MCF 10A (cell line): ENCODE data around the gene SLC38A2. TPM values are rescaled to one million over a fixed set of nuclear protein-coding genes. Genes with fewer than 3 reads are reported as not detected.

ENCODE experiments used
- BruUV-seq: library from RNA; stranded (reverse); fragments of 400-500 nt; replicated peaks from 2 replicates; lab custom pipeline; 2021; lab: Mats Ljungman, UMichigan
- CTCF ChIA-PET: fragments of 300-600 bp; sonication (Branson Sonifier 250); formaldehyde crosslinking; extraction: SDS; loops from one replicate; lab custom pipeline; 2021; ENCODE audit warnings: antibody characterized with exemption, inconsistent platforms; lab: Yijun Ruan, JAX
- POLR2A ChIA-PET: fragments of 300-600, 350-650 bp; sonication (Branson Sonifier 250); formaldehyde crosslinking; extraction: SDS; loops from one replicate; lab custom pipeline; 2020; ENCODE audit warnings: antibody characterized with exemption, inconsistent platforms; lab: Yijun Ruan, JAX
- DNase-seq: peaks from one replicate; pipeline ENCODE4 v3.0.0-alpha.2; 2018; ENCODE audit not compliant: unreplicated experiment
- H3K27ac Mint-ChIP-seq: one replicate; pipeline ENCODE4 v1.8.0; 2022; ENCODE audit warnings: mild to moderate bottlenecking, low read depth, mixed read lengths; ENCODE audit not compliant: unreplicated experiment
- H3K27me3 Mint-ChIP-seq: one replicate; pipeline ENCODE4 v1.8.0; 2022; ENCODE audit warnings: mixed read lengths; ENCODE audit not compliant: insufficient read depth, unreplicated experiment
- H3K36me3 Mint-ChIP-seq: one replicate; pipeline ENCODE4 v1.8.0; 2022; ENCODE audit warnings: mild to moderate bottlenecking, moderate library complexity, mixed read lengths; ENCODE audit not compliant: insufficient read depth, unreplicated experiment
- H3K4me1 Mint-ChIP-seq: one replicate; pipeline ENCODE4 v1.8.0; 2022; ENCODE audit warnings: mixed read lengths; ENCODE audit not compliant: insufficient read depth, unreplicated experiment
- H3K4me3 Mint-ChIP-seq: one replicate; pipeline ENCODE4 v1.8.0; 2022; ENCODE audit warnings: mild to moderate bottlenecking, moderate library complexity, mixed read lengths; ENCODE audit not compliant: unreplicated experiment
- H3K9me3 Mint-ChIP-seq: one replicate; pipeline ENCODE4 v1.8.0; 2022; ENCODE audit warnings: mixed read lengths; ENCODE audit not compliant: unreplicated experiment
- CTCF ChIP-seq: fragments of 200-600 bp; IDR thresholded peaks from one replicate; pipeline ENCODE4 v1.8.0; 2022; ENCODE audit warnings: antibody characterized with exemption, mild to moderate bottlenecking; ENCODE audit not compliant: unreplicated experiment
- intact Hi-C: fragments of 100-400 bp; cut with micrococcal nuclease; formaldehyde crosslinking; loops from 2 replicates; pipeline ENCODE4 v1.14.1; 2022
- total RNA-seq: library from RNA; stranded (reverse); gene quantifications from 2 replicates; pipeline ENCODE4 v1.2.3, GENCODE V29; 2022

Gene SLC38A2
- total RNA-seq, 1 experiment from 2014 or later = 1,070 TPM

GRCh38 chr12:46358791-46359666 is 13.5 kb downstream of the SLC38A2 start:
- Mint-ChIP-seq H3K27me3 (no peaks in the 10 kb centered on the region), H3K4me1 (peaks cover 29% of the 10 kb centered on the region), H3K4me3 (no peak overlapping the region), H3K9me3 (no peaks in the 10 kb centered on the region), H3K27ac (no peak overlapping the region), H3K36me3 (peaks cover 82% of the 10 kb centered on the region)
- POLR2A ChIA-PET = interaction anchor here (0.5 to 5.3 kb wide), 21 partner anchors 10 to 666 kb away, joined by 3 to 129 read pairs (median 5); partner anchors contain the start of gene SLC38A1
- CTCF ChIA-PET = interaction anchor here (0.6 to 1.1 kb wide), 6 partner anchors 12 to 1124 kb away, joined by 3 to 5 read pairs (median 3); no protein-coding TSS in a partner anchor
- intact Hi-C loops = loop anchor here (5.0 kb wide), 1 partner anchor 207 kb away; no protein-coding TSS in a partner anchor
- TF ChIP-seq CTCF = no peak
- DNase-seq = no peak
- TSS peak; percentile 7 for BruUV-seq

GRCh38 chr12:46358325-46358700 is 14.3 kb downstream of the SLC38A2 start:
- no peaks in the 10 kb centered on the region for H3K9me3 Mint-ChIP-seq
- intact Hi-C loops = loop anchor here (5.0 kb wide), 1 partner anchor 206 kb away; no protein-coding TSS in a partner anchor
- CTCF ChIA-PET = interaction anchor here (0.6 to 0.7 kb wide), 4 partner anchors 134 to 1123 kb away, joined by 3 to 5 read pairs (median 3); no protein-coding TSS in a partner anchor
- TF ChIP-seq CTCF = no peak
- H3K4me3 Mint-ChIP-seq = no peak overlapping the region
- H3K27me3 Mint-ChIP-seq = no peaks in the 10 kb centered on the region
- DNase-seq = no peak
- POLR2A ChIA-PET = interaction anchor here (0.5 to 5.3 kb wide), 19 partner anchors 10 to 590 kb away, joined by 3 to 129 read pairs (median 7); partner anchors contain the start of gene SLC38A1
- peak overlapping the region; percentile 7 for H3K27ac Mint-ChIP-seq
- H3K36me3 Mint-ChIP-seq = peaks cover 75% of the 10 kb centered on the region
- H3K4me1 Mint-ChIP-seq = peaks cover 24% of the 10 kb centered on the region
- BruUV-seq = no TSS peak

- ChIA-PET POLR2A (interaction anchor here (0.7 to 5.3 kb wide), 39 partner anchors 11 to 591 kb away, joined by 3 to 129 read pairs (median 6); partner anchors contain the start of genes SCAF11 and SLC38A1), CTCF (interaction anchor here (0.7 to 2.0 kb wide), 7 partner anchors 16 to 320 kb away, joined by 3 to 10 read pairs (median 4); no protein-coding TSS in a partner anchor)
- Mint-ChIP-seq H3K9me3 (no peaks in the 10 kb centered on the region), H3K27me3 (no peaks in the 10 kb centered on the region), H3K4me1 (peaks cover 18% of the 10 kb centered on the region), H3K27ac (peak overlapping the region; percentile 7), H3K36me3 (peaks cover 69% of the 10 kb centered on the region), H3K4me3 (no peak overlapping the region)
- DNase-seq = peak; percentile 72
- intact Hi-C loops = loop anchor here (1.0 to 5.0 kb wide), 2 partner anchors 205 to 232 kb away; no protein-coding TSS in a partner anchor
- no peak for TF ChIP-seq CTCF
- BruUV-seq = no TSS peak
Observed at GRCh38 chr12:46357438-46358324, 14.9 kb downstream of the SLC38A2 start.
